OCI-LY3 (cell line): ENCODE measurements around the gene NMBR.
"Not testable (repeated sequence)": the region's sequence is repeated elsewhere in the genome, so short reads cannot be mapped to it uniquely, and the experiment has no call there.

Source experiments
- H2AFZ ChIP-seq: fragments of 200-600, 300-600 bp; shearing (Covaris generic); 2 replicates; pipeline ENCODE4 v1.6.0; 2014; ENCODE audit warnings: antibody characterized with exemption, low read depth, low read length
- H3K27ac ChIP-seq: fragments of 200-600, 300-600 bp; sonication (generic); 2 replicates; pipeline ENCODE4 v1.5.1; 2014; ENCODE audit warnings: mild to moderate bottlenecking, low read length, moderate library complexity, mixed read lengths
- H3K27me3 ChIP-seq: fragments of 200-600, 300-600 bp; sonication (generic); 2 replicates; pipeline ENCODE4 v1.6.1; 2014; ENCODE audit warnings: low read depth, low read length, mixed read lengths
- H3K36me3 ChIP-seq: fragments of 200-600, 300-600 bp; sonication (generic); replicated peaks from 2 replicates; pipeline ENCODE3; 2014; ENCODE audit warnings: low read depth, low read length, mixed read lengths
- H3K4me1 ChIP-seq: fragments of 300-600, 200-600 bp; sonication (generic); 2 replicates; pipeline ENCODE4 v1.6.1; 2014; ENCODE audit warnings: low read length, mixed read lengths
- H3K4me2 ChIP-seq: fragments of 200-600, 300-600 bp; sonication (generic); 2 replicates; pipeline ENCODE4 v1.6.1; 2014; ENCODE audit warnings: low read length, mixed read lengths
- H3K4me3 ChIP-seq: fragments of 300-600, 200-600 bp; sonication (generic); 2 replicates; pipeline ENCODE4 v1.5.1; 2014; ENCODE audit warnings: antibody characterized with exemption, mild to moderate bottlenecking, low read length, moderate library complexity
- H3K79me2 ChIP-seq: fragments of 300-600, 200-600 bp; shearing (Covaris generic); 2 replicates; pipeline ENCODE4 v1.6.1; 2014; ENCODE audit warnings: mild to moderate bottlenecking, low read length, mixed read lengths
- H3K9ac ChIP-seq: fragments of 300-600, 200-600 bp; shearing (Covaris generic); 2 replicates; pipeline ENCODE4 v1.6.0; 2014; ENCODE audit warnings: mild to moderate bottlenecking, low read length, moderate library complexity
- H3K9me3 ChIP-seq: fragments of 200-600, 300-600 bp; shearing (Covaris generic); 2 replicates; pipeline ENCODE4 v1.6.1; 2014; ENCODE audit warnings: low read length, mixed read lengths; ENCODE audit not compliant: insufficient read depth
- H4K20me1 ChIP-seq: fragments of 200-600, 300-600 bp; sonication (generic); 2 replicates; pipeline ENCODE4 v1.6.1; 2016; ENCODE audit warnings: low read length, mixed read lengths; ENCODE audit not compliant: insufficient read depth
- CTCF ChIP-seq: fragments of 200-600, 300-600 bp; sonication (generic); IDR thresholded peaks from 2 replicates; pipeline ENCODE4 v1.5.1; 2014; ENCODE audit warnings: antibody characterized with exemption, low read length, low read depth
- EZH2phosphoT487 ChIP-seq: fragments of 200-600 bp; shearing (Covaris generic); IDR thresholded peaks from 2 replicates; pipeline ENCODE4 v1.6.1; 2018; ENCODE audit warnings: antibody characterized with exemption, mixed run types, low read depth

The NMBR gene

GRCh38 chr6:142152746-142153145, 5.8 kb upstream of the NMBR start:
- Histone ChIP-seq H3K4me1 (peaks cover 16% of the 10 kb centered on the region), H3K79me2 (peaks cover 72% of the 10 kb centered on the region), H3K36me3 (no peaks in the 10 kb centered on the region), H3K27me3 (no peaks in the 10 kb centered on the region), H3K27ac (no peak overlapping the region), H3K9me3 (no peaks in the 10 kb centered on the region), H3K4me2 (no peak overlapping the region), H2AFZ (no peak overlapping the region), H3K9ac (no peak overlapping the region), H3K4me3 (no peak overlapping the region), H4K20me1 (0 out of 2 replicates have a peak, but pooled peaks cover 12% of the 10 kb centered on the region)
- TF ChIP-seq CTCF (no peak), EZH2phosphoT487 (no peak)

DNA sequence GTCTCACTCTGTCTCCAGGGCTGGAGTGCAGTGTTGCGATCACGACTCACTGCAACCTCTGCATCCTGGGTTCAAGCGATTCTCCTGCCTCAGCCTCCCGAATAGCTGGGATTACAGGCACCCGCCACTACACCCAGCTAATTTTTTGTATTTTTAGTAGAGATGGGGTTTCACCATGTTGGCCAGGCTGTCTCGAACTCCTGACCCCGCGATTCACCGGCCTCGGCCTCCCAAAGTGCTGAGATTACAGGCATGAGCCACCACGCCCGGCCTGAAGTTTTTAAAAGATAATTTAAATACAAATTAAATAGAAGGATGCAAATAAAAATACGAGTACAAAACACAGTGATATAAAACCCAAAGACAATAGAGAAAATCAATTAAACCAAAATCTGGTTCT, 5.4 kb downstream of the NMBR start:
- H3K9me3 ChIP-seq, H3K27ac ChIP-seq, H4K20me1 ChIP-seq, H3K4me1 ChIP-seq, H3K4me2 ChIP-seq, H2AFZ ChIP-seq, H3K79me2 ChIP-seq, H3K9ac ChIP-seq, H3K27me3 ChIP-seq, H3K36me3 ChIP-seq, H3K4me3 ChIP-seq: not testable (repeated sequence)

- Histone ChIP-seq H3K9ac (no peak overlapping the region), H3K4me1 (no peaks in the 10 kb centered on the region), H3K27ac (no peak overlapping the region), H3K4me2 (no peak overlapping the region), H3K27me3 (no peaks in the 10 kb centered on the region), H2AFZ (no peak overlapping the region), H3K36me3 (no peaks in the 10 kb centered on the region), H3K79me2 (no peaks in the 10 kb centered on the region), H3K9me3 (no peaks in the 10 kb centered on the region), H3K4me3 (no peak overlapping the region), H4K20me1 (no peaks in the 10 kb centered on the region)
- no peak for TF ChIP-seq CTCF
- no peak for TF ChIP-seq EZH2phosphoT487
These were observed 8.0 kb downstream of the NMBR start for GRCh38 chr6:142138876-142139275.

DNA sequence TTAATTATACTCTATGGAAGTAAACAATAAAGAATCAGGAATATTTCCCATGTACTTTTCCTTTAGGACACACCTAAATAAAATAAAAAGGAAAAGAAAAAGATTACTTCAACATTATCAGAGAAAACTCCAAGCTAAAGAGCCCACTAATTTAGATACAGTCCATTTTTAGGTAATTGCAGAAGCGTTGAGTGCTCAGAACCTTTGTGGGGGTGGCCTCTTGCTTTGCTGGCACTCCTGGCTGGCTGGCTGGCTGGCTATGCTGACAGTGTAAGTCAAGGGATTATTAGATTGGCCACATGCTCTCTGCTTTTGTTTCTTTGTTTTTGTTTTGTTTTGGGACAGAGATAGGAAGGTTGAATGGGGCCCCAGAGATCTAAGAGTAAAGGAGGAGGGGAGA, 14.3 kb downstream of the NMBR start, which contains the start of gene GJE1:
GJE1 (plus strand) TSS at position 301 of the 400 bp plus-strand sequence. CDS start 234 bp downstream, outside the sequence.
- Histone ChIP-seq H4K20me1 (no peaks in the 10 kb centered on the region), H3K79me2 (no peaks in the 10 kb centered on the region), H3K9me3 (no peaks in the 10 kb centered on the region), H3K4me2 (no peak within 1 kb of the TSS), H3K36me3 (no peaks in the 10 kb centered on the region), H3K9ac (no peak within 1 kb of the TSS), H3K27me3 (no peaks in the 10 kb centered on the region), H3K4me3 (no peak within 1 kb of the TSS), H2AFZ (no peak within 1 kb of the TSS), H3K4me1 (no peaks in the 10 kb centered on the region), H3K27ac (no peak within 1 kb of the TSS)
- no peak for TF ChIP-seq CTCF
- TF ChIP-seq EZH2phosphoT487 = no peak

- Histone ChIP-seq H3K4me1 (no peaks in the 10 kb centered on the region), H3K9ac (no peak overlapping the region), H3K27me3 (no peaks in the 10 kb centered on the region), H4K20me1 (no peaks in the 10 kb centered on the region), H3K27ac (no peak overlapping the region), H3K4me2 (no peak overlapping the region), H3K9me3 (no peaks in the 10 kb centered on the region), H3K4me3 (no peak overlapping the region), H3K79me2 (no peaks in the 10 kb centered on the region), H3K36me3 (no peaks in the 10 kb centered on the region), H2AFZ (no peak overlapping the region)
- TF ChIP-seq CTCF = no peak
- TF ChIP-seq EZH2phosphoT487 = no peak
These were observed 16.1 kb downstream of the NMBR start for GRCh38 chr6:142130814-142131213.
